ENCODE results near the gene STX18.
"Not testable (repeated sequence)": the region's sequence is repeated elsewhere in the genome, so short reads cannot be mapped to it uniquely, and the experiment has no call there.

STX18 gene

DNA sequence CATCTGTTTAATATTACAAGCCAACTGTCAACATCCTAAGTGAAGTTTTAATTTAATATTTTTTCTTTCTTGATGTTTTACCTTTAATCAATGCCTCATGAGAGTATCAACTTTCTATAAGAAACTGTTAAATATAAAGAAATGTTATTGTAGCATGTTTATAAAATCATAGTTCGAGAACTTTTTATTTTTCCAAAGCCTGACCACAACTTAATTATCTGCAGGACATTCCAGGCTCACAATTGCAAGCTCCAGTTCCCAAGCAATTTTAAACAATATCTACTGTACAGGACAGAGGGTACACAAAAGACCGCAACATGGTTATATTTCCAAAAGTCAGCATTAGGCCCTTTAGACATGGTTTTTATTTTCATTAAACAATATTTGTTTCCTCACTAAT, 20.1 kb downstream of the STX18 start:
- in situ Hi-C loops (cut with HindIII; ENCODE audit: low pct_ligation_motif_present, low pct_unique_long_range_greater_than_20kb, low sequenced_read_pairs), result no loop called here
- DNase-seq, result no peak

DNA sequence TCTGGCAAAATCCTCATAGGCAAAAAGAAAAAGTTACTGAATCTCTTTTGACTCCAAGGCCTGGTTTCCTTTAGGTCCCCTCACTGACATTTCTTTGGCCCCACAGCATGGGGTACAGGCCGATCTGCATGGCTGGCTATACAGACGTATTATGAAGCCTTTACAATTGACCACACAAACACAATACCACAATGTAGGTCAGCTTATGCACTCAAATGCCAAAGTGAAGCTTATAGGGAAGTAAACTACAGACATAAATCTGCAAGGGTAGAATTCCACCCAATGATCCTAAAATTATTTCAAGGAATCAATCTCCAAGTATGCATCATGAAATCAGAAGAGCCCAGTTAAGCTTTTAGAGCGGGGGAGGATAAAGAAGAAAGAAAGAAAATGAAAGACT, 20.7 kb downstream of the STX18 start:
- in situ Hi-C loops (cut with HindIII; ENCODE audit: low pct_ligation_motif_present, low pct_unique_long_range_greater_than_20kb, low sequenced_read_pairs), result no loop called here
- DNase-seq, result no peak

DNA sequence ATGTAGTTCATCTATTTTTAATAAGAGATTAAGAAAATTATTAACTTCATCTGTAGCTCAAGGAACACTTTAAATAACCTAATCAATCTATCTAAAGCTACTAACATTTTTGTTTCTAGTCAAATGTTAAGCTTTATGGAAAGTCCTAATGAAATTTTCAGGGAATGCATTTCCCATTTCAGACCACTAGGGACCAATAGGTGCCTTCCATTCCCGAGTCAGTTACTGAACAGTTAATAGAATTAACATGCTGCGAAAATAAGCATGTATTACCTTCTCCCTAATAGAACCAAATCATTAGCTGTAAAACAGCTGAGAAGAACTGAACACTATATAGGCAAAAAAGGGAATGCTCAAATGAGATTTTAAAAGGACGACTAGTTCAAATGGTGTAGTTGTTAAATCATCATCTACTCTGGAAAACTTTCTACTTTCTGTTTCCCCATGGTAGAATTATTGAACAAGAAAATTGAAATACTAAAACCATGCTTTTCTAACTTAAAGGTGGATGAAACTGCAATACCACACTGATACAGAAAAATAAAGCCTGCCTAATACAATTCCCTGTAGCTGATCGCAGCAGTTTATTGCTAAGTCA, 22.5 kb downstream of the STX18 start:
- DNase-seq, result peak; percentile 38
- in situ Hi-C loops (cut with HindIII; ENCODE audit: low pct_ligation_motif_present, low pct_unique_long_range_greater_than_20kb, low sequenced_read_pairs), result no loop called here

DNA sequence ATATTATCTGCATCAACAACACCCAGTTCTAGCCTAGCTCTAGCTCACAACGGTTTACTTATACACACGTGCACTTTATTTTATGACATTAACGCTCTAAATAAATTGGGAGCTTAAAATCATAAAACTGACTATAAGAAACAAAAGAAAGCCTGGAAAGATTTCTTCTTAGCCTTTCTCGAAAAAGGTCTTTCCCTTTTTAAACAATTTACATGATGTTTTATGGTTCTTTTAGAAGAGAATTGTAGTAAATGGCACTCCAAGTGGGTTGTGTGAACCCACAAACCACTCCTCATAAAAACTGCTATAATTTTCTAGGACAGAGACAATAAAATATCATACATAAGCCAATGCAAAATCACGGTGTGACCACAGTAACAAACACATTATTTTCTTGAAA, 23.1 kb downstream of the STX18 start:
- no peak for DNase-seq
- in situ Hi-C loops (cut with HindIII; ENCODE audit: low pct_ligation_motif_present, low pct_unique_long_range_greater_than_20kb, low sequenced_read_pairs), result no loop called here

DNA sequence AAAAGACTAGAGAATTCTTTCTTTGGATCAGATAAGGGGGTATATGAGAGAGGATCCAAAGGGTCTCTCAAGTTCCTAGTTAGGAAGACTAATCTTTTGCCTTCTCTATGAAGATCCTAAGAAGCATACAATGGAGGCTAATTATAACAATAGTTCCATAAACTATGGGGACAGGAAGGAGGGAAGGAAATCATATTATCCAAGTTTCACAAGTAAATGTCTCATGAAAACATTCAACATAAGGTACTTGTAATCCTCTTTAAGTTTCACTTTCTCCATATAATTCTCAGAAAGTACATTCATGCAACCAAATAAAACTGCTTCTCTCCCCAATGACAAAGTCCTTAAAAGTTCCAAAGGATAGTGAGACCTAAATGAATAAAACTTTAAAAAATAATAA, 27.1 kb downstream of the STX18 start:
- DNase-seq, result no peak
- in situ Hi-C loops (cut with HindIII; ENCODE audit: low pct_ligation_motif_present, low pct_unique_long_range_greater_than_20kb, low sequenced_read_pairs), result no loop called here

DNA sequence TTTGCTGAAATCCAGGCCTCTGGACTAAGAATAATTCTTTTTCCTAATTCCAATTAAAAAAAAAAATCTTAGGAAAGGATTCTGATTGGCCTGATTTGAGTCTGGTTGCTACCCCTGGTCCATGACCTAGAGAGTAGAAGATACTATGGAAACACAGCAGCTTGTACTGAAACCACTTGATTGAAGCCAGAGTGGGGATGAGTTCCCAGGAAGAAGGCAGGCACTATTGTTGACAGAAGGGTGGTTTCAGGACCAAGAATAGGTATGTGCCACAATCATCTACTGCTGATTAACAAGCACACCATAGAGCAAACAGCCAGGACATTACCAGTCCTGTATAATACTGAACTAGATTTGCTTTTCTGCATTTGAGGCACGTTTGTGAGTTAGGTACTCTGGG, 29.6 kb downstream of the STX18 start:
- in situ Hi-C loops (cut with HindIII; ENCODE audit: low pct_ligation_motif_present, low pct_unique_long_range_greater_than_20kb, low sequenced_read_pairs), result no loop called here
- no peak for DNase-seq

DNA sequence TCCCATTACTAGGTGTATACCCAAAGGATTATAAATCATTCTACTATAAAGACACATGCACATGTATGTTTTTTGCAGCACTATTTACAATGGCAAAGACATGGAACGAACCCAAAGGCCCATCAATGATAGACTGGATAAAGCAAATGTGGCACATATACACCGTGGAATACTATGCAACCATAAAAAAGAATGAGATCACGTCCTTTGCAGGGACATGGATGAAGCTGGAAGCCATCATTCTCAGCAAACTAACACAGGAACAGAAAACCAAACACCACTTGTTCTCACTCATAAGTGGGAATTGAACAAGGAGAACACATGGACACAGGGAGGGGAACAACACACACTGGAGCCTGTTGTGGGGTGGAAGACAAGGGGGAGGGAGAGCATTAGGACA, 31.2 kb downstream of the STX18 start:
- in situ Hi-C loops (cut with HindIII; ENCODE audit: low pct_ligation_motif_present, low pct_unique_long_range_greater_than_20kb, low sequenced_read_pairs); DNase-seq: not testable (repeated sequence)

DNA sequence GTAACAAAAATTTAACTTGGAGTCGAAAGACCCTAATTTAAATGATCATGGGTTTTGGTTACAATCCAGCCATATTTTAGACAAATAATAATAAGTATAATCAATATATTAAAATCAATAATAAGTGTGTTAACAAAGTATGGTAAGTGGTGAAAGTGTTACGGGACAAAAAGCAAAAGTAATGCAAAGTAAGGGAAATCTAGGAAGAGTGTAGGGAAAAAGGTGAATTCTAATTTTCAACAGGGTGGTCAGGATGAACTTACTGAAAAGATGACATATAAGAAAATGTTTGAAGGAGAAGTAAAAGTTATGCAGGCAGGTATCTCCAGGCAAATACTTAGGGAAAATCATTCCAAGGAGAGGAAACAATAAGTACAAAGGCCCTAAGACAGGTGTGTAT, 32.3 kb downstream of the STX18 start:
- DNase-seq, result no peak
- in situ Hi-C loops (cut with HindIII; ENCODE audit: low pct_ligation_motif_present, low pct_unique_long_range_greater_than_20kb, low sequenced_read_pairs), result no loop called here

DNA sequence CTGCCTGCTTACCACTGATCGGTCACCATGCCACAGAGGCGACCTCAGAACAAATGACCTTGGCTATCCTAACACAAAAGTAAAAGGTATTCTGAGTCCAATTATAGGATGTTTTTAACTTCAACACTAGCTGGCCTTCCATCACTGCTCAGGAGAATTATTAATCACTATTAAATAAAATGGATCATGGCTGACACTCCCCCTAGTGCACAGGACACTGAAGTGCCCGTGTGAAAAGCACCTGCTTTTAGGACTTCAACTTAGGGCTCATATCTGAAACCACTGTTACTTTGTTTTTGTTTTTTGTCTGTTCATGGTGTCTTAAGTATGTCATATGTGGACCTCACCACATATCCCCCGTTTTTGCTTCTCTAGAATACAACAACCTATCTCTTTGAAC, 33.9 kb downstream of the STX18 start:
- in situ Hi-C loops (cut with HindIII; ENCODE audit: low pct_ligation_motif_present, low pct_unique_long_range_greater_than_20kb, low sequenced_read_pairs), result no loop called here
- DNase-seq, result peak; percentile 22

DNA sequence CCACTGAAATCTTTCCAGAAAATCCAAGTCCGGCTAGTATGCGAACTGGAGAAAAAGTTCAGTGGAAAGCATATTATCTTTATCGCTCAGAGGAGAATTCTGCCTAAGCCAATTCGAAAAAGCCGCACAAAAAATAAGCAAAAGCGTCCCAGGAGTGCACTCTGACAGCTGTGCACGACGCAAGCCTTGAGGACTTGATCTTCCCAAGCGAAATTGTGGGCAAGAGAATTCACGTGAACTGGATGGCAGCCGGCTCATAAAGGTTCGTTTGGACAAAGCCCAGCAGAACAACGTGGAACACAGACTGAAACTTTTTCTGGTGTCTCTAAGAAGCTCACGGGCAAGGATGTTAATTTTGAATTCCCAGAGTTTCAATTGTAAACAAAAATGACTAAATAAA, 34.4 kb downstream of the STX18 start:
- DNase-seq, result no peak
- in situ Hi-C loops (cut with HindIII; ENCODE audit: low pct_ligation_motif_present, low pct_unique_long_range_greater_than_20kb, low sequenced_read_pairs), result no loop called here

DNA sequence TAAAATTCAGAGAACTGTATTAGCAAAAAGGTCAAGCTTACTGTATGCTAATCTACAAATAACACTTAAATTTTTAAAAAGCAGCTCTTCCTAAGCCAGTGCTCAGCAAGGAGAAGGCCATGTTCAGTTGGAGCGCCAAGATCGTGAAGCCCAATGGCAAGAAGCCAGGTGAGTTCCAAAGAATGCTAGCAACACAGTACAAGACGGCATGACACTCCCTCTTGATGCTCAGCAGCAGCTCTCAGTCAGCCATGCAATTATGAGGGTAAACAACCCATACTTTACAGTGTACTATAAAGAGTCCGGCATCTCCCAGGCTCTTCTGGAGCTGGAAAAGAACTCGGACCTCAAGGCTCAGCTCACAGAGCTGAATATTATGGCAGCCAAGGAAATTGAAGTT, 34.9 kb downstream of the STX18 start:
- no peak for DNase-seq
- in situ Hi-C loops (cut with HindIII; ENCODE audit: low pct_ligation_motif_present, low pct_unique_long_range_greater_than_20kb, low sequenced_read_pairs), result no loop called here

DNA sequence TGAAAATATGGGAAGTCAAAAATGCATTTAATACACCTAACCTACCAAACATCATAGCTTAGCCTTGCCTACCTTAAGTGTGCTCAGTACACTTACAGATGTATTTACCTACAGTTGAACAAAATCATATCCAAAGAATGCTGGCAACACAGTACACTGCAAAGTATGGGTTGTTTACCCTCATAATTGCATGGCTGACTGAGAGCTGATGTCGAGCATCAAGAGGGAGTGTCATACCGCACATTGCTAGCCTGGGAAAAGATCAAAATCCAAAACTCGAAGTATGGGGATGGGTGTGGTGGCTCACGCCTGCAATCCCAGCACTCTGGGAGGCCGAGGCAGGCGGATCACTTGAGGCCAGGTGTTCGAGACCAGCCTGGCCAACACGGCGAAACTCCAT, 36.6 kb downstream of the STX18 start:
- DNase-seq; in situ Hi-C loops (cut with HindIII; ENCODE audit: low pct_ligation_motif_present, low pct_unique_long_range_greater_than_20kb, low sequenced_read_pairs): not testable (repeated sequence)

DNA sequence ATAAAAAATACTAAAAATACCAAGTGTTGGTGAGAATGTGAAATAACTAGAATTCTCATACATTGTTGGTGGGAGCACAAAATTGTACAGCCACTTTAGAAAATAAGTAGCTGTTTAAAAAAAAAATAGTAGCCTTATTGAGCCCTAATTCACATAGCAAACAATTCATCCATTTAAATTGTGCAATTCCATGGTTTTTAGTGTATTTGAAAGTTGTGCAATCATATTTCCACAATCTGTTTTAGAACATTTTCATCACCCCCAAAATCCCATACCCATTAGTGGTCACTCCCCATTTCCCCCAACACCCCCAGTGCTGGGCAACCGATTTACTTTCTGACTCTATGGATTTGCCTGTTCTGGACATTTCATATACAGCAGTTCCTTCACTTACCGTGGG, 37.1 kb downstream of the STX18 start:
- in situ Hi-C loops (cut with HindIII; ENCODE audit: low pct_ligation_motif_present, low pct_unique_long_range_greater_than_20kb, low sequenced_read_pairs), result no loop called here
- no peak for DNase-seq

DNA sequence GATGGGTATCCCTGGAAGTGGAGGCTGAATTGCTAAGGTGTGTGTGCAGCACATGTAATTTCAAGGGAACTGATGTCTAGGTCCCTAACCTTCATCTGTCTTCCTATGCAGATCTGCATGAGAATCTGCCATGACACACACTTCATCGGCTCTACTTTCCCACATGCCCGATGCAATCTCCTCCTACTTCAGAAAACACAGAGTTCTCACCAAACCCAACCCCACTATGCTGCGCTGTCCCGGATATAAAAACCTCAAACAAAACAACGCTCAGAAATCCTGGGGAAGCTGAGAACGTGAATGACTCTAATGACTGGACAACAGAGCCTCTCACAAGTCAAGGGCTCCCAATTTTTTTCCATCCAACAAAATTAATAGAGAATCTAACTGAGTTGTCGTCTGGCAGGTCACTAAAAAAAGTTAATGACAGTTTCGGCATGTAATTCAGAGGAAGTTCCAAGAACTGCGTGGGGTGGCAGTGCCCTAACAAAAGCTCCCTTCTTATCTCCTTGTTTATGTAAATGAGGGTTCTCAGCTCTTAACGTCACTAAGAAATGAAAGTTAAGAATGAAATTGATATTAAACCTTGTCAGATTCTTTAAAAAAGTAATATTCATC, 39.0 kb downstream of the STX18 start:
- in situ Hi-C loops (cut with HindIII; ENCODE audit: low pct_ligation_motif_present, low pct_unique_long_range_greater_than_20kb, low sequenced_read_pairs), result no loop called here
- DNase-seq, result no peak

DNA sequence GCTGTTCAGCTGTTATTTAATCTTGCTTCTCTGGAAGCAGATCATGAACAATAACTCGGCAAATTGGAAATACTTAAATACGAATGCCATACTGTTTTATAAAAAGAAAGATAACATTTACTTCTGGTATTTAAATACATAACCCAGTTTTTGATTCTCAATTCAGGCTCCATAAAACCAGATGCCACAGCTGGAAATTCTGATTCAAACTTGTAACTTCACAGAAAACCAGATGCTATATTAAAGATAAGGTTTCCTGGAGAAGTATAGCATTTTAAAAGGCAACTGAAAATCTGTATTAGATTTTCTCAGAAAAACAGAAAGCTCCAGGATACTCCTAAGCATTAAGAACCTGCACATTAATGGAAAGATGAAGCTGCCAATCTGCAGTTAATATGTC, 40.2 kb downstream of the STX18 start:
- no peak for DNase-seq
- in situ Hi-C loops (cut with HindIII; ENCODE audit: low pct_ligation_motif_present, low pct_unique_long_range_greater_than_20kb, low sequenced_read_pairs), result no loop called here

DNA sequence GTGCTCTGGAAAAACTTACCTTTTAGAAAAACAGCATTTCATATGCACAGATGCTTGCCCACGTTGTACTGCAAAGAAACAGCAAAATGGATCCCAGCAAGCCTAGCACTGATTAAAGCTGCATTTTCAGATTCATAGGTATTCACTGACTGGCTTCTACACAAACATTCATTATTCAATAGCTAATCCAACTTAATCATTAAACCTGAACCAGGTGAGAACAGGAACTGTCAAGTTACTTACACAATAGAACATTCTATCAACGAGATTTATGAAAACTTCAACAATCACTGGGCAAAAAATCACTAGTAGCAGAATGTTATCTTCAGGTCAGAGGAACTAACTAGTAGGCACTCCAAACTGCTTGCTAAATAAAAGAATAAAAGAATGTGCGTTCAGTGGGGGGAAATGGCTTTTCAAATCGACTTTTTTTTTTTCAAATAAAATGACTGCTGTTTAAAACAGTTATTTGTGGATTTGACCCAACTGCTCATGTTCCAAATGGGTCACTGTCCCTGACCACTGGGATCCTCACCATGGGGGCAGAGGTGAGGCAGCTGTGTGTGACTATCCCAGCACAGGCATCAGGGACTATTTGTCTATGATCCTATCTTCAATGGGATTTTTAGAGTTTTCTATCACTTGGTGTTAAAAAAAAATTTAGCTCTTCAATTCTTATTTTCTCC, 42.3 kb downstream of the STX18 start:
- in situ Hi-C loops (cut with HindIII; ENCODE audit: low pct_ligation_motif_present, low pct_unique_long_range_greater_than_20kb, low sequenced_read_pairs), result no loop called here
- no peak for DNase-seq

DNA sequence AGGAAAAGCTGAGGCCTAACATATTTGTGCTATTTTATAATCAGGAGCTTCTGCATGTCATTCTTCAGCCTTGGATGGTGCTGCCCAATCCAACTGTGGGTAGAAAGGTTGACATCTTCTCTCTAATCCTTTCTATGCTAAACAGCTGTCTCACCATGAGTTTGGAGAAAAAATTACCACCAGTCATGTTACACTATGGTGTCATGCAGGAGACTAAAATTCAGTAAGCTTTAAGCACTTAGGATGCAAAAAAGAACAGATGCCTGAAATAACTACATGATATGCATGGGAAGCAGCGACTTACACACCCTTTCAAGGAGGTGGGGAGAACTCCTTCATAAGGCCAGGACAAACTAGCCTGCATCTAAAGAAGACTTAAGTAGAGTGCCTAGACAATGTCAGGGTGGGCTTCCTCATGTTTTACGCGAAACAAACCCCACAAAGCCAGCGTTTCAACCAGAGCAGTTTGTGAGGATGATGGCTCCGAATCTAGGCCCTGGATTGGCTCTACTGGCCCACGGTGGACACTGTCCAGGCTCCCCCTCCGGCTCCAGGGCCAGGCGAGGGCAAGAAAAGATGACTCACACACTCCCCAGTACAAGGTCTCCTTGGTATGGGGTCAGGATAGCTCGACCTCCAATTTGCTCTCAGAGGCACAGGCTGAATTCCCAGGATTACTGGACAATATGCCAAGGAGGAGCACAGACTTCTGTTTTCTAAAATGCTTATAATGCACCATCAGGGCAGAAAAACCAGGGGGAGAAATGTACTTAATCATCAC, 45.1 kb downstream of the STX18 start:
- in situ Hi-C loops (cut with HindIII; ENCODE audit: low pct_ligation_motif_present, low pct_unique_long_range_greater_than_20kb, low sequenced_read_pairs), result no loop called here
- no peak for DNase-seq

DNA sequence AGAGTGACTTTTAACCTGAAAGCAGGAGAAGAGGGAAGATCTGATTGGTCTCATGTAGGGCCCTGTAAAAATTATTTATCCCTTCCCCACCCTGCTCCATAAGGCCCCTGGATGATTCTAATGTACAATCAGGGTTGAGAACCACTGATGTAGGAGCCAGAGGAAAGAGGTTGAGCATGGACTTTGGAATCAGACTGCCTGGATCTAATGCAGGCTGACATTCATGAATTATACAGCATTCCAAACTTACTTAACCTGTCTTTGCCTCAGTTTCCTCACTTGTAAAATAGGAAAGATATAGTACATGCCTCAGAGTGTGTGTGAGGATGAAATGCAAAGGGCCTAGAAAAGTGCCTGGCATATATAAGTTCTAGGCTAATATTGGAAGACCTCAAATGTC, 47.0 kb downstream of the STX18 start:
- in situ Hi-C loops (cut with HindIII; ENCODE audit: low pct_ligation_motif_present, low pct_unique_long_range_greater_than_20kb, low sequenced_read_pairs), result no loop called here
- DNase-seq, result no peak

DNA sequence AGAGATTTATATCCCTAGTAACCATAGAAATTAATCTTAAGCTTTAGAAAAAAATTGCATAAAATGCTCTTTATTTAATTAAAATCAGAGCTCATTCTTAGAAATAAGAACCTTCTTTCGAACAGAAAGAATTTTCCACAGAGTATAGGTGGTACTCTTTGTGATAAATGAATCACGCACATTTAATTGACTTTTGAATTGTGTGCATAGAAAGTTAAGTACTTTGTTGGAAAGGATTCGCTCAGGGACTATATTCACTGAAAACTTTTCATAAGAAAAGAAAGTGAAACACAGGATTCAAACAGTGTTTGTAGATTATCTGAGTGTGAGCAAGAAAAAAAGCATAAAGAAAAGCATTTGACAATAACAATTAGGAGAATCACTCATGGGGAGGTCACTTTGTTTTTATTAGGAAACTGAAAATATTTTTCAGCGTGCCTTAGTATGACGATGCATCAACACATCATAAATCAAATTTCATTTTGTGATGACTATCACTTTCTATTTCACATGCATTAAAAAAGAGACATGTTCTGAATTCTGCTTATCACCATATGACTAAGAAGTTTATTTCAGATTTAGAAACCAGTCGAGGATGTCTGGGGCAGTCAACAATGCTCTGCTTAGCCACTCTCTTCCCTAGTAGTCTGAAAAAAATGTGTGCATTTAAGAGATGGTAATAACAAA, 49.5 kb downstream of the STX18 start:
- DNase-seq, result no peak
- in situ Hi-C loops (cut with HindIII; ENCODE audit: low pct_ligation_motif_present, low pct_unique_long_range_greater_than_20kb, low sequenced_read_pairs), result no loop called here
